Right lobe of liver (tissue), 6 donors: ENCODE results near the gene PCSK6. TPM values are rescaled to one million over a fixed set of nuclear protein-coding genes. Genes with fewer than 3 reads are reported as not detected.
A peak's percentile ranks its signal among the peaks of the same experiment; 100 is the strongest.

Experiments used
- ATAC-seq, 4 donors: fragments of 200-7000 bp; cut with Tn5 transposase; one replicate each; pipeline ENCODE4 v1.9.1; 2020; ENCODE audit warnings: mild to moderate bottlenecking in 4 of 4, moderate library complexity in 4 of 4
- DNase-seq, 3 donors: peaks; one replicate each; pipeline ENCODE4 v3.0.0-alpha.2; 2020
- H3K27ac ChIP-seq, 3 donors: fragments of 200-600 bp; one replicate each; pipeline ENCODE4 v1.8.0; 2022
- H3K27me3 ChIP-seq, 2 donors: fragments of 200-600 bp; one replicate each; pipeline ENCODE4 v1.8.0; 2022
- H3K36me3 ChIP-seq, 4 donors: fragments of 200-600 bp; sonication (generic) in 1 of 4; one replicate each; pipeline versions ENCODE4 v1.5.1 to v1.8.0; 2017 to 2022; ENCODE audit warnings: control low read depth in 1 of 4
- H3K4me1 ChIP-seq, 4 donors: fragments of 200-600 bp; sonication (generic) in 1 of 4; one replicate each; pipeline versions ENCODE4 v1.5.1 to v1.8.0; 2017 to 2022; ENCODE audit warnings: control low read depth in 1 of 4
- H3K4me3 ChIP-seq, 3 donors: fragments of 200-600 bp; one replicate each; pipeline ENCODE4 v1.8.0; 2022
- H3K9me3 ChIP-seq, 4 donors: fragments of 200-600 bp; sonication (generic) in 1 of 4; one replicate each; pipeline versions ENCODE4 v1.5.1 to v1.8.0; 2017 to 2022; ENCODE audit warnings: control low read depth in 1 of 4
- CTCF ChIP-seq, 4 donors: fragments of 200-600 bp in 3 of 4; fragments of 450-650 bp in 1 of 4; IDR thresholded peaks; one replicate each; pipeline versions ENCODE4 v1.5.1 to v1.8.0; 2016 to 2022; ENCODE audit warnings: antibody characterized with exemption in 4 of 4, mild to moderate bottlenecking in 2 of 4
- POLR2A ChIP-seq: fragments of 450-650 bp; IDR thresholded peaks from one replicate; pipeline ENCODE4 v1.6.1; 2017; ENCODE audit warnings: antibody characterized with exemption, mild to moderate bottlenecking
- WGBS: methylation state at CpG from one replicate; pipeline ENCODE4 v1.1.6; 2018; ENCODE audit warnings: low coverage, low lambda C conversion rate; ENCODE audit not compliant: insufficient coverage; ENCODE audit errors: missing lambda C conversion rate; 5-methylcytosine and 5-hydroxymethylcytosine counted together
- intact Hi-C, 2 donors: fragments of 100-400 bp; cut with DNase I; formaldehyde crosslinking; loops; one replicate each; pipeline versions ENCODE4 v1.11.2 to v1.14.1; 2022
- total RNA-seq, 6 experiments: library from RNA; depleted of rRNA in 2 of 6; stranded (reverse); fragments of >200 nt in 2 of 6; fragmentation: NEBNext Ultra II Directional in 3 of 6; extraction: Animal tissue kit (Norgen Biotek cat#: 25700) in 3 of 6; gene quantifications; one replicate each; pipeline versions ENCODE4 v1.1.0 to v1.2.4, GENCODE V29; 2016 to 2023
- donor health status: DM: no; HTN: yes; CAD: no.
- donor health status: DM: no; HTN: no; CAD: no.
- donor health status: DM: no; HTN: no; CAD: no.
- donor health status: DM: no; HTN: yes; CAD: no.
- donor health status: DM: no; HTN: yes; CAD: no.

The PCSK6 gene
- total RNA-seq, 6 experiments from 2014 or later, result 165 to 218 (median 207) TPM

- Histone ChIP-seq H3K9me3 (no peaks in the 10 kb centered on the region), H3K36me3 (peaks cover 1 to 55% (median 26%) of the 10 kb centered on the region in 4 donors), H3K27ac (no peak overlapping the region), H3K27me3 (no peaks in the 10 kb centered on the region), H3K4me3 (no peak overlapping the region), H3K4me1 (no peaks in the 10 kb centered on the region)
- no peak for TF ChIP-seq CTCF (IDR thresholded peaks at IDR 0.05)
- TF ChIP-seq POLR2A, result no peak
- DNase-seq (no peak), ATAC-seq (no peak)
- intact Hi-C loops, result no loop called here
- 85% methylated on average over 7 of the region's 7 CpGs for WGBS
These were observed 78.9 kb downstream of the PCSK6 start for GRCh38 chr15:101410612-101411011.

- intact Hi-C loops, result no loop called here
- H3K4me1 ChIP-seq, result no peaks in the 10 kb centered on the region
- DNase-seq (no peak), ATAC-seq (no peak)
- H3K27ac ChIP-seq, result no peak overlapping the region
- TF ChIP-seq CTCF (IDR thresholded peaks at IDR 0.05) (no peak), POLR2A (no peak)
- no peaks in the 10 kb centered on the region for H3K9me3 ChIP-seq
- H3K36me3 ChIP-seq, result peaks cover 1 to 52% (median 28%) of the 10 kb centered on the region in 4 donors
- no peaks in the 10 kb centered on the region for H3K27me3 ChIP-seq
- no peak overlapping the region for H3K4me3 ChIP-seq
- WGBS, result 90% methylated on average over 2 of the region's 4 CpGs
These were observed 79.9 kb downstream of the PCSK6 start for GRCh38 chr15:101409621-101410020.

GRCh38 chr15:101407966-101408775 is 81.3 kb downstream of the PCSK6 start:
- DNase-seq, result no peak
- Histone ChIP-seq H3K27me3 (no peaks in the 10 kb centered on the region), H3K9me3 (no peaks in the 10 kb centered on the region), H3K27ac (no peak overlapping the region), H3K36me3 (peaks cover 1 to 52% (median 28%) of the 10 kb centered on the region in 4 donors), H3K4me1 (no peaks in the 10 kb centered on the region), H3K4me3 (no peak overlapping the region)
- intact Hi-C loops, result no loop called here
- TF ChIP-seq CTCF (IDR thresholded peaks at IDR 0.05) (no peak), POLR2A (no peak)
- WGBS, result 73% methylated on average over 14 of the region's 23 CpGs
- ATAC-seq, result no peak

- intact Hi-C loops, result no loop called here
- H3K36me3 ChIP-seq, result peaks cover 1 to 52% (median 28%) of the 10 kb centered on the region in 4 donors
- H3K27ac ChIP-seq, result no peak overlapping the region
- 81% methylated on average over 4 of the region's 5 CpGs for WGBS
- H3K9me3 ChIP-seq, result no peaks in the 10 kb centered on the region
- no peak overlapping the region for H3K4me3 ChIP-seq
- no peak for TF ChIP-seq POLR2A
- DNase-seq (no peak), ATAC-seq (peak in 1 of 4 donors; percentile 13)
- H3K27me3 ChIP-seq, result no peaks in the 10 kb centered on the region
- H3K4me1 ChIP-seq, result no peaks in the 10 kb centered on the region
These were observed 82.1 kb downstream of the PCSK6 start for GRCh38 chr15:101407439-101407838.

- peak in 3 of 4 donors; percentile 9 to 18 (median 10) for ATAC-seq
- Histone ChIP-seq H3K27ac (no peak overlapping the region), H3K4me1 (no peaks in the 10 kb centered on the region), H3K36me3 (peaks cover 1 to 46% (median 24%) of the 10 kb centered on the region in 4 donors), H3K27me3 (no peaks in the 10 kb centered on the region), H3K9me3 (no peaks in the 10 kb centered on the region), H3K4me3 (no peak overlapping the region)
- WGBS, result 74% methylated on average over 9 of the region's 20 CpGs
- intact Hi-C loops, result no loop called here
- TF ChIP-seq CTCF (IDR thresholded peaks at IDR 0.05) (no peak), POLR2A (no peak)
- DNase-seq, result no peak
These were observed 82.8 kb downstream of the PCSK6 start for GRCh38 chr15:101406526-101407195.
